DMS53 (cell line): ENCODE results near the gene INSYN2A.
A peak's percentile ranks its signal among the peaks of the same experiment; 100 is the strongest.

Experiments
- DNase-seq: peaks from one replicate; lab custom pipeline; 2025; lab: John Stamatoyannopoulos, UW

The INSYN2A gene

DNA sequence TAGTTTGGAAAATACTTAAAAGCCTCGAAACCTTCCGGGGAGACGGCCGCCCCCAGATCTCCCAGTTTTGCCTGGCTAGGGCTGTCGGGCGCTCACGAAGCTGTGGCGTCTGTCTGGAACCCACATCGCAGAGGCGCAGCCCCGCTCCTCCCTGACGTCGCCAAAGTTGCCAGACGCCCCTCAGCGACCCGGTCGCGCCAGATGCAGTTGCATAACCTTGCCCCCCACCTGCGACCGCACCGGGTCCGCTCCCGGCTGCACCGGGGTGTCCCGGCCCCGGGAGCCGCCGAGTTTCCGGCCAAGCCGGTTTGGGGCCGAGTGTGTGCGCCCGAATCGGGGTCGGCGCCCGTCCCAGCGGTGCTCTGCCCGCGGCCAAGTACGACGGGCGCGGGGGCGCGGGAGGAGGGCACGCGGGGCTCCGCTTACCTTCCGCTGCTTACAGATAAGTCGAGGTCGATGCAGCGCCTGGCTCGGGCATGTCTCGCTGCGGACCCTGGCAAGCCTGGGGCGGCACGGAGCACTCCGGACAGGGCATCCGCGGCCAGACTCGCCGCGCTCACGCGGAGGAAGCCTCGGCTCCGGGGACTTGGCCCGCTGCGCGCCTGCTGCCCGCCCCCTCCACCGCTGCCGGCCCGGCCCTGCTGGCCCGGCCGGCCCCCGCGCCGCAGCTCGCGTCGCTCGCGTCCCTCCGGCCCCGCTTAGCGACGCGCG is 665 bp downstream of the INSYN2A start:
- peak; percentile 30 for DNase-seq

DNA sequence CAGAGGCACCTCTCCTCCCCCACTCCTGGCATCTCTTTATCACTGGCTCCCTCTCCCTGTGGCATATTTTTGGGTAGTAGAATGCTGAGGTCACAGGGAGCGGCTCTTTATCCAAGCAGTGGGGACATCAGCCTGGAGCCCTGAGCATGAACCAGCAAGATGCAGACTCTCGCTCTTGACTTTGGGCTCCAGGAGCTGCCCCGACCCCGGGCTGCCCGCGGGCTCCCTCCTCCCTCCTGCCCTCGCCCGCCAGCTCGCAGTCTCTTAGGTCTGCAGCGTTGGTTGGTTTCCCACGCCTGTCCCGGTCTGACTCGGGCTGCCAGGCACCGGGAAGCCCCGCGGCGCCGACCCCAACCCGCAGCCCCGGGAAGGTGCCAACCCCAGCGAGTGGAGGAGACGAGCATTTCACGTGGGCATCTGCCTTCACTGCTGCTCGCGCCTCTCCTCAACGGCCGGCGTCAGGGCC is 1.3 kb downstream of the INSYN2A start:
- peak; percentile 9 for DNase-seq

DNA sequence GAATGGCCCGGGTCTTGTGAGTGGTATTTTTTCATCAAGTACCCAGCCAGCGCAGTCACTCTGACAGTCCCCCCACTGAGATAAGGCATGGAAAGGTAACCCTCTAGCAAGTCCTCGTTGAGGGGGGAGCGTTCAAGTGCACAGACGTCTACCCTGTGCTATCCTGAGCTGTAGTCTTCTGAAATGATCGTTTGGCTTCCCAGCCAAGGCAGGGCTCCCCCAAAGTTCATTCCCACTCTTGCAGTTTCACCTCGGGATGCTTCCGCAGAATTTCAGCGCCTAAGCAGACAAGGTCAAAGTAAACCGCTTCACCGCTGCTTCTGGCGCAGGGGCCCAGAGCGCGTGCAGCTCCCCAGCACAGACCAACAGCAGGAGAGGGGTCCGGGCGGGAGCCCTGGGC is 1.8 kb downstream of the INSYN2A start:
- DNase-seq = no peak

- no peak for DNase-seq
Measured at GRCh38 chr10:127194111-127194510, 2.3 kb downstream of the INSYN2A start.

- no peak for DNase-seq
Measured at GRCh38 chr10:127193125-127193524, 3.3 kb downstream of the INSYN2A start.

- DNase-seq = no peak
Measured at GRCh38 chr10:127190427-127190826, 6.0 kb downstream of the INSYN2A start.

DNA sequence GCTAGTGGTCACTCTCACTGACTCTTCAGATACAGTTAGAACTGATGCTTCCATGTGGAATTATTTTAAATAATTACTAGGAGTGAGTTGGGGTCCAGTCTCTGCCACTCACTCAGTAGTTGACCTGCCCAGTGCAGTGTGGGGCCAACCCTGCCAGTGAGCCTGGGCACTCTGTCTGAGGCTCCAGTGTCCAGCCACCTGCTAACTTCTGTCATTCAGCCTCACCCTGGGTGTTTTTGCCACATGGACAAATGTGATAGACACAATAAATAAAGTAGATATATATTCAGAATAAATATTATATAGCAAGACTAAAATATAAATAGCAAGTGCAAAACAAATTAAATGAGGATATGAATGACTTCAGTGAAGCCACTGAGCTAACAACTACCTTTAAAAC is 7.2 kb downstream of the INSYN2A start:
- DNase-seq = no peak

DNA sequence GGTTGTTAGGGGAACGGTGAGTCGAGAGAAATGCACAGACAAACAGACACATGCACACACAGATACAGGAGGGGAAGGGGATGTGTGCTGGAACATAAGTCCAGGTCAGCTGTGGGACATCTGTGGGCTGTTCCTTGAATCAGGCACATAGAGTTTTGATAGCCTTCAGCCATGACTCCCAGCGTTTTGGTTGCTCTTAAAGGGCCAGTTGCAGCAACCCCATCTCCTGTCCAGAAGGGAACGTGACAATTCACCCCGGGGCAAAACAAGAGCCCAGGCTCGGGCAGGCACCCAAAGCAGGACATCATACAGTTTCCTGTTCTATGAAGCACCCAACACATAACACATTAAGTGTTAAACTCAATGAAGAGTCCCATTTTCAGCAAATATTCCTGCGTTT is 9.6 kb downstream of the INSYN2A start:
- no peak for DNase-seq

DNA sequence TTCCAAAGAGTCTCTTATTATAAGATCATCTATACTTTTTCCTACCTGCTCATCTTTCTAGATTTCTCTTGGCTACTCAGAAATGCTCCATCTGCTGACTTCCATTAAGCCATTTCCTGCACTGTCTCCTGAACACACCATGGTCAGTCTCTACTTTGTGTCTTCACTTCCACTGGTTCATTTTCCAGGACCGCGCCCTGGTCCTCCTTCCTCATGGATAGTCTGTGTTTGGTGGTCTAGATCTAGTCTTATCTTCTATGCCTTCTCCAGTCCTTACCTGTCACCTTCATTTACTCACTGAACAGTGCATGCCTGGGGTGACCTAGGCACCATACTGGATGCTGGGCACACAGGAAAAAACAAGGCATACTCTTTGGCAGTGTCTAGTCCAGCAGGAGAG is 11.8 kb downstream of the INSYN2A start:
- DNase-seq = no peak

DNA sequence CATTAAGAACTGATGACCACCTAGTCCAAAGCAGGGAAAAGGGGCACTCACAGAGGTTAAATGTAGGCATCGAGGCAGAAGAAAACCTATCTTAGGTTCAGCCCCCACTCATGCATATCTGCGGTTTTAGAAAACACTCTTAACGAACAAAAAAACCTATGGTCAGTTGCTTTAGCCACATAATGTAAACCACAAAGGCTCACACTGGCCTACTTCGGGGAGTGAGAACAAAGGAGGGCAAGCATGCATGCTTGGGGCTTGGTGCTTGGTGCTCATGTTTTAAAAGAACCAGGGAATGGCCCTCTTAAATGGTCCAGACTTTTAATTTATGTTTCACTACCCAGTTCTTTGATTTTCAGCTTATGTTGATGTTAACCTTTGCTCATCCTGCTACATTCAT is 14.2 kb downstream of the INSYN2A start:
- DNase-seq = no peak

DNA sequence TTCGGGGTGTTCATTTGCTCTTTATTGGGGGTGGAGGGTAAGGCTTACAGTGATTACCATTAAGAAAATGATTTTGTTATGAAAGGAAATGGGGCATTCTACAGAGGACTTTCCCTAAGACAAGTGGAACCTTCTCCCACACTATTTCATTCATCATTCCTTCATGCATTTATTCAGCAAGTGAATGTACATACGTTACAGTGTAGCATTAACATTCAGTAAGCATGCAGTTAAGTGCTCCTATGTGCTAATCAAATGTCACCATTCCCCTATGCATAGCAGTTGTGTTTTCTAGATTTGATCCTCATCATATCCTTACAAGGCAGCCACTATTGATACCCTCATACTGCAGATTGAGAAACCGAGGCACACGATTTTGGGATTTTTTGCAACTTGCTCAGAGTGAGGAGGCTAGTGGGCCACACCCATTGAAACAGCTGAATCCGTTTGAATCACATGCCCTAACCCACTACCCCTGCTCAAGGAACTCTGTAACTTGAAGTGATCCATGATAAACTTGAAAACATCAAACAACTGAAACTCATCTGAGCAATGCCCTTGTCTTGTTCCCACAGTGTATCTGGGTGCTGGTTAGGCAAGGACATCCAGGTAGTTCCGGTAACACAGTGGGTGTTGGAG is 16.7 kb downstream of the INSYN2A start:
- DNase-seq = no peak

- DNase-seq = no peak
Measured at GRCh38 chr10:127176649-127177048, 19.7 kb downstream of the INSYN2A start.

GRCh38 chr10:127175357-127176110 is 20.9 kb downstream of the INSYN2A start:
- no peak for DNase-seq

DNA sequence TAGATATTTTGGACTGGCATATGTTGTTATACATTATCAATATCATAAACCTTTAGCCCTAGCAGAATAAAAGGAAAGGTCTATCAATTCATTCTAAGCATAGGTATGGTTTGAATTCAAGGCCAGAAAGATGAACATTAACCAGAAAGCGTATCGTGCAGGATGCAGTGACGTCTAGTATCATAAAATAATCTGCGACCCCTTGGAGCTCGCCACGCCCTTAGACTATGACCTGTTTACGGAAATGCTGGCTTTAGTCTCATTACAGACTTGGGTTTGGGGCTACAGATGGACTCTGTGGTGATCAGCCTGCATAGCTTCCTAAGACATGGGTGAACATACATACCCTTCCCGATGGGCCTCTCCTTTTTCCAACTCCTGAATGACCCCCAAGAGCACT is 21.5 kb downstream of the INSYN2A start:
- DNase-seq = no peak

DNA sequence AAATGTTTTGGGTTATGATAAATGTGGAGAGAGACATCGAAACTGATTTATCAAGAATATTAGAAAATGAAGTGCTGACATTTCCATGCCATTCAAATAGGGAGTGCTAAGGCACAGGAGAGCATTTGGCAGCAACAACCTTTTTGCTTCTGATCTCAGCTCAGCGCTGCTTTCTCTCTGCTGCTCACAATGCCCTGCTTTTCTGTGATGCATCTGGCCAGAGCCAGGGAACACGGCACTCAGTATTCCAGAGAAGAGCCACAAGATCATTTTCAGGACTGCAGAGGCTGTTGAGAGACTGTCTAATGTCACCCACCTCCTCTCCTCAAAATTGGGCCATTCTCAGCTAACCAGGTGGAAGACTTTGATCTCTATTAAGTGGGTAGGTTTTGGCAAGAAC is 28.1 kb downstream of the INSYN2A start:
- DNase-seq = no peak

GRCh38 chr10:127162841-127163240 is 33.5 kb downstream of the INSYN2A start:
- no peak for DNase-seq

DNA sequence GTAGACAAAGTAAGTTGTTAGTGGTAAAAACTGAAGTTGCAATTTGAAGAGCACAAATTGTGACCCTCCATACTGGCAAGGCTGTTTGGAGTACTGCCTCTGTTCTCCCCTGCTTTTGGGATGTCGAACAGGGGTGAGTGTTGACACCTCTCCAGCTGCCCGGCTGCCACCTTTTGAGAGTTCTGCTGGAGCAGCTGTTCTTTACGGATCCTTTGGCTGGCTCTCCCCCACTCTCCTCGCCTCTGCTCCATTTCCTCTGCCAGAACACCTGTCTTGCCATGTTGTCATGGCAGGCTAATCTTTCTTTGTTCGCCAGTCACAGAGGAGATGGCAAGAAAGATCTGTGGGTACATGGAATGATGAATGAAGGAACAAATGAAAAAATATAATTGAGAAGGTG is 34.9 kb downstream of the INSYN2A start:
- DNase-seq = no peak

DNA sequence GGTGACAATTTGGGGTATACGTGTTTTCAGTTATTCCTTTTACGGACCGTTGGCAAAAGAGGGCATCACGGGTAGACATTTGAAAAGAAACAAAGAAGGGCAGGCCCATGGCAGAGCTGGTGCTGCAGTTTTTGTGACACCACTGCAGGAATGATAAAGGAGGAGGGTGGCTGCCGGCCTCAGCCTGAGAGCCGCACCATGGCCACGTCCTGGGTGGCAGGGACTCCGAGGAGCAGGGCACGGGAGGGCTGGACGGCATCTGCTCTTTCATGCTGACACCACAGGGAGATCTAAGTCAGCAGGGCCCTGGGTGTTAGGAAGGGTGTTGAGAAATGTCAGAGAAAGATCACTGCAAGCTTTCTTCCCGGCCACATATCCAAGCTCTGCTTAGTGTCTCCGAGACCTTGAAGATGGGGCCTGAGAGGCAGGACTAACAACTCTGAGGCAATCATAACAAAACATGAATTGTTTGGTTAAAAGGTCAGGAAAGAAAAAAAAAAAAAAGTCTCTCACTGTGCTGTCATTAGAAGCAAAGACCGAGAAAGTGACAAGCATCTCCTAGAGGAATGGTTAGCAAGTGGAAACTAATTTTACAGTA is 36.6 kb downstream of the INSYN2A start:
- DNase-seq = no peak

DNA sequence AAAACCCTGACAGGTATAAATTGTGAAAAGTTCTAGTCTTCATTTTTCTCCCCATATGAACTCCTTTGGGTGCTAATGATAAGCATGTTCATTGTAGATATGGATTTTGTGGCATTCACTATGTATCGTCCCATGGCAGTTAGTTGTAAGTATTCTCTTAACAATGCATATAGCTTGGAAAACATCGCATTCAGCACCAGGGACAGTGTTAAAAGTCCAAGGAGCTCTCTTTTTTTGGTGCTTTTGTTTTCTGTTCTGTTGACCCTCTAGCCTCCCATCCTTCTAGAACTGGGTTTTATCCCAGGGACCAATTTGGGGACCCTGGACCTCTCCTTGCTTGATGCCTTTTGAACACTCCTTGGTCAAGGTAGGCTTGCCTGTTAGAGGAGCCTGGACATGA is 37.7 kb downstream of the INSYN2A start:
- no peak for DNase-seq

GRCh38 chr10:127157506-127158200 is 38.7 kb downstream of the INSYN2A start:
- DNase-seq = no peak

DNA sequence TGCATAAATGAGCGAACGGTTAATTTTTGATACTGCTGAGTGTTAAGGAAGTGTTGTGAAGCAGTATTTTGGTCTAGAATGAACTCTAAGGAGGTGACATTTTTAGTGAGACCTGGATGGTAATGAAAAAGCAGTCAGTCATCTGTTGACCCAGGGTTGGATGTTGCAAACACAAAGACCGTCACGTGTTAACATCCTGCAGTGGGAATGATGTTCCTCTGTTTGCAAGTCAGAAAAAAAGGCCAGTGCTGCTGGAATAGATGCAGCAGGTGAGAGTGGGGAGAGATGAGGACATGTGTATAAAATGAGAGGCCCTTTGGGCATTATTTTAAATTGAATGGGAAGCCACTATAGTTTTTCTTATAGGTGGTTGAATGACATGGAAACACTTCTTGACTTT is 39.3 kb downstream of the INSYN2A start:
- no peak for DNase-seq
